Sciatic nerve (tissue), 2 donors: ENCODE data around the gene PRKD2. TPM values are rescaled to one million over a fixed set of nuclear protein-coding genes. Genes with fewer than 3 reads are reported as not detected.
"Not testable (repeated sequence)": the region's sequence is repeated elsewhere in the genome, so short reads cannot be mapped to it uniquely, and the experiment has no call there.

Source experiments
- ATAC-seq: fragments of 200-7000 bp; cut with Tn5 transposase; one replicate; pipeline ENCODE4 v1.9.1; 2020; ENCODE audit warnings: mild to moderate bottlenecking, moderate library complexity
- DNase-seq: peaks from one replicate; pipeline ENCODE4 v3.0.0-alpha.2; 2020; ENCODE audit warnings: low spot score
- intact Hi-C: fragments of 100-400 bp; cut with DNase I; formaldehyde crosslinking; loops from one replicate; pipeline ENCODE4 v1.14.2; 2022
- total RNA-seq: library from RNA; stranded (reverse); fragmentation: NEBNext Ultra II Directional; extraction: Animal tissue kit (Norgen Biotek cat#: 25700); gene quantifications from one replicate; pipeline ENCODE4 v1.2.1, GENCODE V29; 2021
- donor health status: DM: no; HTN: no; CAD: no.
- donor health status: DM: no; HTN: no; CAD: no.

PRKD2 gene
- total RNA-seq, 1 donor from 2014 or later = 54.0 TPM

DNA sequence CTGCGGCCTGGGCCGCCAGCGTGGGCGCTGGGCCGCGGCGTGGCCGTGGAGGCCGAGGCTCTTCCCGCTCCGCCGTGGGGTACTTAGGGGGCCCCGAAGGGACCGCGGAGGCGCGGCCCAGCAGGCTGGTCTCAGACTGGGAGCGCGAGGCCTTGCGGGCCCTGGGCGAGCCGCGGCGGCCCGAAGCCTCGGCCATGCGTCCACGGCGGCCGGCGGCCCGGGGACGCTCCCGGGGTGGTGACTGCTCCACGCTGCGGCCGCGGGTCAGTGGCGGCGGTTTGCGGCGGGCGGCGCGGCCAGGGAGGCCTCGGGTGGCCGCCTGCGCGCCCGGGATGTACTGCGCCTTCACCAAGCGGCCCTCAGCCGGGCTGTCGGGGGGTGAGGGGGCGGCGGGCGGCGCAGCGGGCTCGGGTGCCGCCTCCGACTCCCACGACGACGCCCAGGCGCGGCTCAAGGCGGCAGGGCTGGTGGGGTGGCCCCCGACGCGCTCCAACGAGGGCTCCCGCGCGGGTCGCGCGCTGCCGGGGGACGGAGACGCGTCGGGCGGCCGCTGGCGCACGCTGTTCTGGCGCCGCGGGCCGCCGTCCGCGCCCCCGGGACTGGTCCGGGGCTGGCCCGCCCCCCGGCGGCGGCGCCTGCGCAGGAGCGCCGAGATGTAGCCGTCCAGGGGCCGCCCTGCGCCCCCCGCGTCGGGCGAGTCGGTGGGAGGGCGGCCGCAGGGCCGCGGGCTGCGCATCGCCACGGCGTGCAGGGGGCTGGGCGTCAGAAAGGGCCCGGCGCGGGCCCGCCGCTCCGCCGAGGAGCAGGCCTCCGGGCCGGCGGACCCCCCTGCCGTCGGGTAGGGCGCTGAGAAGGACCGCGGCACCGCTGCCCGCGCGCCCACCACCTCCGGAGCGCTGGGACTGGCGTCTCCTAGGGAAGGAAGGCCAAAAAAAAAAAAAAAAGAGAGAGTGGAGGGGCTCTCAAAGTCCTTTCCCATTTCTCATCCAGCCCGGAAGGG, 67.7 kb downstream of the PRKD2 start:
- ATAC-seq = no peak
- intact Hi-C loops = no loop called here
- no peak for DNase-seq

DNA sequence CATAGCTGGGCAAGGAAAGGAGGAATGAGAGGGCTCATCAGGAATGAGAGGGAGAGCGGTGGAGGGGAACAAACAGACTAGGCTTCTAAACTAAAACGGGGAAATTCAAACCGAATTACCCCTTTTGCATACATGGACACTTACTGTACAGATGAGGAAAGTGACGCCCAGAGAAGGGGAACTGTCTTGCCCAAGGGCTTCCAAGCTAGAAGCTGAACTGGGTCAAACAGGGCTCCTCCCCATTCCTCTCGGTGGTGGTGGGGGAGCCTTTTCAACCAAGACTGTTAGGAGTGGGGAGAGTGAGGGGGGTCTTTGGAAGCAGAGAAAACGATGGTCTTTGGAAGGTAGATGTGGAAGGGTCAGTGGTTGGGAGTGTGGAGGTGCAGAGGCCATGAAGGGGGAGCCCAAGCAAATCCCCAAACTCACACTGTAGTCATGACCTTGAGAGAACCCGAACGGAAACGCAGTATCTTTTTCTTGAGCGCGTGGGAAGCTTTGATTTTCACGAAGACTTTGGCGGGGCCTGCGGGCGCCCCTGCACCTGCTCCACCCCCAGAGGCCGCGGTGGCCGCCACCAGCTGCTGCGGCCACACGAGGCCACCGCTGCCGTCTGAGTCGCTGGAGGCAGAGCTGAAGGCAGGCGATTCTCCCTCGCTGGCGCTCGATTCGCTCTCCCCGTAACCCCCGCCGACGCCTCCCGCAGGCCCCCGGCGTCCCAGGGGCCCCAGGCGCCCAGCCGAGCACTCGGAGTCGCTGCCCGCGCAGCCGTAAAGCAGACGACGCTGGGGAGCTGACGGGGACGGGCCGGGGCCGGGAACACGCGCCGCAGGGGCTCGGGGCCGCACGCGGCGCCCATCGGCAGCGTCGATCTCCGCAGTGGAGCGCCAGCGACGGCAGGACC, 68.6 kb downstream of the PRKD2 start:
- intact Hi-C loops = no loop called here
- ATAC-seq (no peak), DNase-seq (no peak)

DNA sequence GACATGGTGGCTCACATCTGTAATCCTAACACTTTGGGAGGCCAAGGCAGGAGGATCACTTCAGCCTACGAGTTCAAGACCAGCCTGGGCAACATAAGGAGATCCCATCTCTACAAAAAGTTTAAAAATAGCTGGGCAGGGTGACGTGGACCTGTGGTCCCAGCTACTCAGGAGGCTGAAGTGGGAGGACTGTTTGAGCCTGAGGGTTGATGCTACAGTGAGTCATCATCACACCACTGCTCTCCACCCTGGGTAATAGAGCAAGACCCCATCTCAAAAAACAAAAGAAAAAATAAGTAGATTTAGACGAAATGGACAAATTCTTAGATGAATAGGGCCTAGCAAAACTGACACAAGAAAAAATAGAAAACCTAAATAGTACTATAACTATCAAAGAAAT, 70.5 kb downstream of the PRKD2 start:
- intact Hi-C loops = no loop called here
- no peak for ATAC-seq
- DNase-seq = no peak

DNA sequence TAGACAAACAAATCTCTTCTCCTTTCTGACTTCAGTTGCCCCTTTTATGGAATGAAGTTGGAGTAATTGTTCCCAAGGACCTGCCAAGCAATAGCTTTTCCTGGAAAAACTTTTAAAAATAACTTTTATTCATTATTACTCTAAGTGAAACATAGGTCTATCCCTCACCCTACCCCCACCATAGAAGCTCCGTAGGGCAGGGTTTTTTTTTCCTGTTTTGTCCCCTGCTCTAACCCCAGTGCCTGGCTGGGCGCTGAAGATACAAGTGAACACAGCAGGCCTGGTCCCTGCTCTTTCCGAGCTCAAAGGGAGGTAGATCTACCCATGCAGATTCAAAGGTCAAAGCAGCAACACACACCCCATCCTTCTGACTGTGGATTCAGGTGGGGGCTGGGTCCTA, 72.2 kb downstream of the PRKD2 start:
- intact Hi-C loops = no loop called here
- DNase-seq = no peak
- peak; percentile 83 for ATAC-seq

DNA sequence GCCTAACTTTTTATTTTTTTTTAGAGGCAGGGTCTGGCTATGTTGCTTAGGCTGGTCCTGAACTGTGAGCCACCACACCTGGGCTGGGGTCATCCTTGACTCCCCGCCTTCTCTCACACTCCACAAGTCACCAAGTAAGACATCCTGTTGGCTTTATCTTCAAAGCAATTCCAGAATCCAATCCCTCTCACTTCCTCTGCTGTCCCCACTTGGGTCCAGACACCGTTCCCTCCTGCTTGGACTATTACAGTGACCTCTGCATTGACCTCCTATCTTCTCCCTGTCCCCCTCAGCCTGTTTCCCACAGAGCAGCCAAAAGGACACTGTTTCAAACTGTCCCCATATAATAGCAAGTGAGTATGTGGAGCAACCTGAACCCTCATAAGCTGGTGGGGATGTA, 76.3 kb downstream of the PRKD2 start:
- DNase-seq = no peak
- intact Hi-C loops = no loop called here

DNA sequence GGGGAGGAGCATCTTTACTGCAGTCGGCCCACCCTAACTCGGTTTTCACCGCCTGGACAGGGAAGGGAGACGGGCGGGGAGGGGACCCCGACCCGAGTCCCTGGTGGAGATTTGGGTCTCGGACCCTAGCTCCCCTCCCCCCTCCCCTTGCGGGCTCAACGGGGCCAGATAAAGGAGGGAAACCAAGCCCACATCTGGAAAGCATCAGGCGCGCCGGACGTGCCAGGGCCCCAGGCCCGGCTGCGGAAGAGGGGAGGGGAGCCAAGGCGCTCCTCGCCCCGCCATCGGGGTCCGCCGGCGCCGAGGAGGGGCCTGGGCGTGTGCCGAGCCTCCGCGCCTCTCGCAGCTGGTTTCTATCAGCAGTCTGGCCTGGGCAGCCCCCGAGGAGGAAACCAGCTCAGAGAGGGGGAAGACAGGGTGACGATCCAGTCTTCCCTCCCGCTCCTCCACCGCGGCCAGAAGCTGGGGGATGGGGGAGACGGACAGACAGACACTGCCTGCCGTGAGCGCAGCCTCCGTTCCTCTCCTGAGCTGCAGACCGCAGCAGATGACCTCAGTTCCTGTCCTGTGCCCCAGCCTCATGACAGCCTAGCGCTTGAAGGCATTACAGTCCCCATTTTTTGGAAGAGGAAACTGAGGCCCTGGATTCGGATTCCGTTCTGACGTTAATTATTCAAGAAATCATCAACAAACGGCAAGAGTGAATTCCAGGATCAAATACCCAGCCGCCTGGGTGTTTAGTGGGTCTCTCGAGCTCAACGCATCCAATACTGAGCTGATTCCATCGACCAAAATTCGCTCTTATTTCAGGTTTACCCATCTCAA, 77.3 kb downstream of the PRKD2 start:
- ATAC-seq (peak; percentile 53), DNase-seq (peak; percentile 82)
- intact Hi-C loops = no loop called here

More for the DNA sequence above, 76.3 kb downstream of the PRKD2 start:
- ATAC-seq = no peak

DNA sequence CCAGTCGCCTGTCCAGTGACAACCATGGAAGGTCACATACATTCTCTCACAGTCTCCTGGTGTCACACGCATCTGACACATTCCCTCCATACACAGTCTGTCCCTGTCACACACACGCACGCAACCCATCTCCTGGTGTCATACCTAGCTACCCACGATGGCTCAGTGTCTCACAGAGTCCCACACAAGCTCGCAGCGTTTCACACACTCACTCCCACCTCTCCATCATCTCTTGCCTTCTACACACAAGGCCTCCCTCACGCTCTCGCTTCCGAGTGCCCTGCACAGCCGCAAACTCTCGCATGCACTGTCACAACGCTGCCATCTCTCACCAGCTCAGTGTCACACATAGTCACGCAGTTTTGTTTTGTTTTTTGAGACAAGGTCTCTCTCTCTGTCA, 79.7 kb downstream of the PRKD2 start:
- ATAC-seq = no peak
- intact Hi-C loops = loop anchor here (2.0 kb wide), 1 partner anchor 28 kb away; no protein-coding TSS in a partner anchor

DNA sequence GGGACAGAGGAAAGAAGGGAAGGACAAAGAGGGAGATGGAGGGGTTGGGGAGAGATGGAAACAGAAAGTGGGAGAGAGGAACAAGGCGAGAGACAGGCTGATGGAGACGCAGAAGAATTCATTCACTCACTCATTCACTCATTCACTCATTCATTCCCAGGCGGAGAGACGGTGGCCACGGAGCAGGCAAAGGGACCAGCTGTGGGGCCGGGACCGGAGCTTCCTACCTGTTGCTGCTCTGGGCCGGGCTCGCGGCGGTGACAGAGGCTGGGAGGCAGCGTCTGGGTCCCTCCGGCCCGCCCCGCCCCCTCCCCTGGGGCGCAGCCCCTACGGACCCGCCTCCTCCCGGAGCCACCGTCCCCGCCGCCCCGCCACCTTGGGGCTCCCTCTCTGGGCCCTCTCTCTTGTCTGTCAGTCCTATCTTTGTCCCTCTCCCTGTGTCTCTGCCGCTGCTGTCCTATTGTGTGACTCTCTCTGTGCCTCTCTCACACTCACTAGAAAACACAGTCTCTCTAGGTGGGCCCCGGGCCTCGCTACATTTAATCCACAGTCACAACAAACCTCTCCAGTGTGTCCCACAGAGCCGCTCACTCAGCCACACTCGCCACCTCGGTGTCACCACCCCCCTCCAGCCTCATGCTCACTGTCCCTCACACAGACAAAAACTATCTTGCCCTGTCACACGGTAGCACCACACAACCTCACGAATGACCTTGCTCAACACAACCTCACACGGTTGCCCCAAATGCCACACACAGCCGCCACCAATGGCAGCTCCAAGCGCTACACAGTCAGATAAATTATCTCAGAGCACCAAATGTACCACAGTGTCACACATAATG, 80.8 kb downstream of the PRKD2 start, which contains the start of gene GNG8:
GNG8 (minus strand) TSS at position 283 of the 842 bp plus-strand sequence. CDS start 1,520 bp downstream, outside the sequence.
- DNase-seq (no peak), ATAC-seq (no peak)
- intact Hi-C loops = loop anchor here (2.0 kb wide), 1 partner anchor 29 kb away; no protein-coding TSS in a partner anchor

More for the DNA sequence above, 79.7 kb downstream of the PRKD2 start:
- no peak for DNase-seq

DNA sequence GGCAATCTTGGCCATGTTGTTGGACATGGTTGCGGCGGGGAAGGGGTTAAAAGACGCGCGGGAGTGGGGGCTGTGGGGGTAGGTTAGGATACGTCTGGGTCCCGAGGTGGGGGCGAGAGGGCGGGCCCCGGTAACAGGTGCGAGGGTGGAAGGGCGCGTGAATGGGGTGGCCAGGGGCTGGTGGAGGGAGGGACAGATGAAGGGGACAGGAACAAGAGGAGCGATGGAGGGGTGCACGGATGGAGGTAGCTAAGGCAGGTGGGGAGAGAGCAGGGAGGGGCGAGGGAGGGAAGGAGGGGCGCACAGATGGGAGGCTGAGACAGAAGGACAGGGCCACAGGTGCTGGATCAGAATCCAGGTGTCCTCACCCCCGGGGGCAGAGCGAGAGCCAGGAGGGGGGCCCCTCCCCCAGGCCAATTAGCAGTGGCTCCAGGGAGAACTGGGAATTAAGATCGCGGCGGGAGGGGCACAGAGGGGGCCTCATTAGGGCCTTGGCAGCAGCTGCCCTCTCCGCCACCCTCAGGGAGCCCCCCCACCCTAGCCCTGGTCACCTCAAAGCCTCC, 82.2 kb downstream of the PRKD2 start:
- intact Hi-C loops = no loop called here
- ATAC-seq (no peak), DNase-seq (no peak)

DNA sequence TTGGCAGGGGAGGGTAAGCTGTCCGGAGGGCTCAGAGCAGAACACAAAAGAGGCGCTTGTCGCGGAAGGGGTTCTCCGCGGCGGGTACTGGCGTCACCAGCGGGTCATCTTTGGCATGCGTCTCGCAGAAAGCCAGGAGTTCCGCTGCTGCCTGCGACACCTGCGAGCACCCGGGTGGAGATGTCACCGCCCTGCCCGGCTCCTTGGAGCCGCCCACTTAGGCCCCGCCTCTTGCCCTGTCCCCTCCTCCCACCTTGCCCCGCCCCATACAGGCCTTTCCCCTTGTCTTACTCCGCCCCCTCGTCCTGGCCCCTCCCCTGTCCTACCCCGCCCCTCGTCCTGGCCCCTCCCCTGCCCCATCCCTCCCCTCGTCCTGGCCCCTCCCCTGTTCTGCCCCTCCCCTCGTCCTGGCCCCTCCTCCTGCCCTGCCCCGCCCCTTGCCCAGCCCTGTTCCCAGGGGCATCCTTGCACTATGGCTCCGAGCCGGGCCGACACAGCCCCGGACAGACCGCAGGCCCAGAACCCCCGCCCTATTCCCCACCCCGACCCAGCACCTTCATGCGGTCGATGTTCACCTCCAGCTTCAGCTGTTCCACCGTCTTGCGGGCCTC, 82.8 kb downstream of the PRKD2 start:
- ATAC-seq (peak; percentile 71), DNase-seq (peak; percentile 92)
- intact Hi-C loops = no loop called here

DNA sequence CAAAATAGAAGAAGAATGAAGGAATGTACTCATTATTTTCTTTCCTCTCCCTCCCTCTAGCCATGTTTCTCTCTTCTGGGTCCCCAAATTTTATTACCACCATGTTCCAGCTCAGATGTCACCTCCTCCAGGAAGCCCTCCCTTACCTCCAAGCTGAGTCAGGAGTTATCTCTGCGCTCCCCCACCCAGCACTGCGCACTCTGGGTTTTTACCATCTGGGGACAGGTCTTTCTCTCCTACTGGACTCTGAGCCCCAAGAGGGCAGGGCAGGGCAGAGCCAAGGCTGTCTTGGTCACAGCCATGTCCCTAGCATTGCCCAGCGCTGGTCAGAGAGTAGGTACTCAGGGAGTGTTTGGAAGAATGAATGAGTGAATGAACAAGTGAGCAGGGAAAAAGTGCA, 83.8 kb downstream of the PRKD2 start:
- DNase-seq (no peak), ATAC-seq (no peak)
- intact Hi-C loops = no loop called here

DNA sequence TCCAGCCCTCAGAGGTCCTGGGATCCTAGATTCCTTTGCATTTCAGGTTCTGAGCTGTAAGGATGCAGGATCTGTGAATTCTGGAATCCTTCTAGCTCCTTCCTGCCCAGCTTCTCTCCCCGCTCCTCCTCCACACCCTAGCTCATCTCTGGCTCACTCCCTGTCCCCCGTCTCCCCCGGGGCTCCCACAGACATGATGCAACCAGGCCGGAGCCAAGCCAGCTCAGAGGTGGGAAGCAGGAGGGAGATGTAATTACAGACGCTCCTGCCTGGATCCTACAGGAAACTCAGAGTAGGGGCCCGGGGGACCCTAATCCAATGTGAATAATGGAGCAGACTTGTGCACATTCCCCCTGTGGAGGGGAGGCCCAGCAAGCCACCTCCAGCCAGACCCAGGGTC, 85.4 kb downstream of the PRKD2 start:
- DNase-seq (no peak), ATAC-seq (peak; percentile 33)
- intact Hi-C loops = no loop called here

DNA sequence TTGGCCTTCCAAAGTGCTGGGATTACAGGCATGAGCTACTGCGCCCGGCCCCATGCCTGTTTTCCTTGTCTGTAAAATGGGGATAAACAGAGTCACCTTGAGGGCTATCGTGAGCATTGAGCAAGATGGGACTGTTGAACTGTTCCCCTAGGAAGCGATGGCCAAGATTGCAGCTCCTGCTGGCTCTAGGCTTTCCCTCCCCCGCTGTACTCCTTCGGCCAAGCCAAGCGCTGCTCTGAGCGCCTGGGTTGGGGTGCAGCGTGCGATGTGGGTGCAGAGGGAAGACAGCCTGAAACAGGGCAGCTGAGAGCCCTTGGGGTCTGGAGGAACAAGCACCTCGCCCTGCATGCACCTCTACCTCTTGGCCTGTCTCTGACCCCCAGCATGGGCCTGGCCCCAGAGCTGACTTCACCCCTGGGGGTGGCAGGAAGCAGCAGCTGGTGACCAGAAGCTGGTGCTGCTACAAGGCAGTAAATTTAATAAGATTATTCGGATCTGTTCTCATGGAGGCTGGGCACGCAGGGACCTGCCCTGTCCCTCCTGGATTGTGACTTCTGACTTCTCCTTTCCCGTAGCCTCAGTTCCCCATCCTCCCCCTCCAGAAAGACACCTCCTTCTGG, 86.2 kb downstream of the PRKD2 start:
- ATAC-seq (no peak), DNase-seq (no peak)
- intact Hi-C loops = no loop called here

DNA sequence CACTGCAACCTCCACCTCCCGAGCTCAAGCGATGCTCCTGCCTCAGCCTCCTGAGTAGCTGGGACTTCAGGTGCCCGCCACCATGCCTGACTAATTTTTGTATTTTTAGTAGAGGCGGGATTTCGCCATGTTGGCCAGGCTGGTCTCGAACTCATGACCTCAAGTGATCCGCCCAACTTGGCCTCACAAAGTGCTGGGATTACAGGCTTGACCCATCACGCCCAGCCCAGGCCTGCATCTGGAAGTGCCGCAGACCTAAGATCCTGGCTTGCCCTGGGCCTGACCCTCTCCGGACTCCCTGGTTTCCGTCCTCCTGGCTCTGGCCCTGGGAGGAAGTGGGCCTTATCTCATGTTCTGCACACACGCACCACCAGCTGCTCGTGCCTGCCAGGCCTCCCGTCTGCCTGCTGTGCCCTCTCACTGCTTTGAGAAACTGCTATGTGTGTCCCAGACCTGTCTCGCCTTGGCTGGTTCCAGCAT, 87.3 kb downstream of the PRKD2 start:
- DNase-seq (no peak), ATAC-seq (no peak)
- intact Hi-C loops = no loop called here

DNA sequence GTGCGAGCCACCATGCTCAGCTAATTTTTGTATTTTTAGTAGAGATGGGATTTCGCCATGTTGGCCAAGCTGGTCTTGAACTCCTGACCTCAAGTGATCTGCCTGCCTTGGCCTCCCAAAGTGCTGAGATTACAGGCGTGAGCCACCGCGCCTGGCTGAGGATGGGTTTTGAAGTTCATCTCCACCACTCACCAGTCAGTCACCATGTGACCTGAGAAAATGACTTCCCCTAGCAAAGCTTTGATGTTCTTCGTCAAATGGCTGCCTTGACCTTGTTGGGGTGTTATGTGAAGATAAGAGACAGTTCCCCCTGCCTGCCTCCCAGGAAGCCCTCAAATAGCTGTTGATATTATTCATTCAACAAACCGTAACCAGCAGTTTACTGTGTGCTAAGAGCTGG, 87.9 kb downstream of the PRKD2 start:
- intact Hi-C loops, ATAC-seq, DNase-seq: not testable (repeated sequence)

DNA sequence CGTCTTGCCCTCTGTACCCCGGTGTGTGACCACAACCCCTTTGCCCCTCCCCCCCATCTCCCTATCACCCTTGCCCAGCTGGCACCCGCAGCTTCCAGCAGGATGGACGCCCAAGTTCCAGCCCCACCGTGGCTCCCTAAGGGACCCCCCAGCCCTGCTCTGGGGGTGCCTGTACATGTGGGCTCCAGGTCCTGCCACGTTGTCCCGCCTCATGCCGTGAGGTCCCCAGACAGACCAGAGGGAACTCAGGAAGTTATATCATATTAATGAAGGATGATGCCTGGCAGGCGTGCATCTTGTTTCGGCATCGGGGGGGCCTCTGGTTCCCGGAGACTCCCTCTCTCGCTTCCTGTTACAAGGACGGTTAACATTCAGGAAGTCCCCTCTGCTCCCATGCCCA, 90.5 kb downstream of the PRKD2 start:
- intact Hi-C loops = no loop called here
- ATAC-seq (no peak), DNase-seq (no peak)
